ENCODE results near the gene SPECC1.
"Not testable (repeated sequence)": the region's sequence is repeated elsewhere in the genome, so short reads cannot be mapped to it uniquely, and the experiment has no call there.

The SPECC1 gene

GRCh38 chr17:20103454-20104446 is 94.6 kb downstream of the SPECC1 start:
- DNase-seq (ENCODE audit: low read depth) = no peak
- no peak for TF ChIP-seq MAX (IDR thresholded peaks at IDR 0.05; ENCODE audit: low read depth, low read length)
- TF ChIP-seq POLR2A (IDR thresholded peaks at IDR 0.05; ENCODE audit: extremely low read depth, insufficient read length) = no peak
- no peak for TF ChIP-seq CTCF (IDR thresholded peaks at IDR 0.05; ENCODE audit: low read depth, low read length)
- no peak for TF ChIP-seq MYC (IDR thresholded peaks at IDR 0.05; ENCODE audit: low read depth, low read length)
- no peak overlapping the region for H3K4me3 ChIP-seq (ENCODE audit: low read depth, low read length)

GRCh38 chr17:20105539-20106280 is 96.6 kb downstream of the SPECC1 start:
- no peak for DNase-seq (ENCODE audit: low read depth)
- no peak overlapping the region for H3K4me3 ChIP-seq (ENCODE audit: low read depth, low read length)
- TF ChIP-seq CTCF (IDR thresholded peaks at IDR 0.05; ENCODE audit: low read depth, low read length) = peak; percentile 5
- no peak for TF ChIP-seq MYC (IDR thresholded peaks at IDR 0.05; ENCODE audit: low read depth, low read length)

GRCh38 chr17:20106446-20106845 is 97.3 kb downstream of the SPECC1 start:
- not testable (repeated sequence) for DNase-seq (ENCODE audit: low read depth); H3K4me3 ChIP-seq (ENCODE audit: low read depth, low read length)

GRCh38 chr17:20109076-20109475 is 99.9 kb downstream of the SPECC1 start:
- no peak for TF ChIP-seq MAX (IDR thresholded peaks at IDR 0.05; ENCODE audit: low read depth, low read length)
- no peak for TF ChIP-seq POLR2A (IDR thresholded peaks at IDR 0.05; ENCODE audit: extremely low read depth, insufficient read length)
- TF ChIP-seq CTCF (IDR thresholded peaks at IDR 0.05; ENCODE audit: low read depth, low read length) = no peak
- TF ChIP-seq MYC (IDR thresholded peaks at IDR 0.05; ENCODE audit: low read depth, low read length) = no peak
- no peak for DNase-seq (ENCODE audit: low read depth)
- H3K4me3 ChIP-seq (ENCODE audit: low read depth, low read length) = no peak overlapping the region

GRCh38 chr17:20111538-20111937 is 102.4 kb downstream of the SPECC1 start:
- H3K4me3 ChIP-seq (ENCODE audit: low read depth, low read length) = no peak overlapping the region
- TF ChIP-seq CTCF (IDR thresholded peaks at IDR 0.05; ENCODE audit: low read depth, low read length) (no peak), MAX (IDR thresholded peaks at IDR 0.05; ENCODE audit: low read depth, low read length) (no peak), POLR2A (IDR thresholded peaks at IDR 0.05; ENCODE audit: extremely low read depth, insufficient read length) (no peak), MYC (IDR thresholded peaks at IDR 0.05; ENCODE audit: low read depth, low read length) (no peak)
- DNase-seq (ENCODE audit: low read depth) = no peak

GRCh38 chr17:20114466-20114865 is 105.3 kb downstream of the SPECC1 start:
- DNase-seq (ENCODE audit: low read depth) = peak; percentile 46
- no peak overlapping the region for H3K4me3 ChIP-seq (ENCODE audit: low read depth, low read length)
- TF ChIP-seq MAX (IDR thresholded peaks at IDR 0.05; ENCODE audit: low read depth, low read length) (no peak), MYC (IDR thresholded peaks at IDR 0.05; ENCODE audit: low read depth, low read length) (no peak), POLR2A (IDR thresholded peaks at IDR 0.05; ENCODE audit: extremely low read depth, insufficient read length) (no peak), CTCF (IDR thresholded peaks at IDR 0.05; ENCODE audit: low read depth, low read length) (no peak)

Measured in NB4 (cell line).